Measurements from ENCODE around the gene SYCN.

DNA sequence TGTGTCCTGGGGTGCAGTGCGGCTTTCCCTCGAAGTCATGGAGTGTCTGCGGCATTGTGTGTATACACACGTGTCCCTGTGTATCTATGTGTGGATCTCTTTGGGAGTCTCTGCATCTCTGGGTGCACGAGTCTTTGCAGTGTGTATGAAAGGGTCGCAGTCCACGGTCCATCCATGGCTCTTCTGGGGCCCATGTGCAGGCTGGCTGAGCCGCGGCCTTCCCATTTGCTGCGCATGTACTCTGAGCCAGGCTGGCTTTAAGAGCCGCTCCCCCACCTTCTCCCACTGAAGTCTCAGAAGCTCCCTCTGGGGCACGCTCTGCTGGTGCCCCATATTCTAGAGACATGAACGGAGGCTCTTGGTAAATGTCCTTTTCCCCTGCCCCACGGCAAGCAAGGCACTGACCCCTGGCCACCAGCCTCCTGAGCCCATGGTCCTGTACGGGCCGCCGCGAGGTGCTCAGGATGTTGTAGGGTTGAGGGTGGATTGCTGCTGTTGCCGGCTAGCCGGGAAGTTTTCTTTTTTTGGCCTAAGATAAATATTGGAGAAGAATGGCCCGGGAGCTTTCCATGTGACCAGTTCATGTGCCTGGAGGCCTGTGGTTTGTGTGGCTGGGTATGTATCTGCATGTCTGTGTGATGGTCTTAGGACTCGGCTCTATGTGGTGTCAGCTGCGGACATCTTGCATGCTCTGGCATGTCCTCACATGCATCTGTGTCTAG lies 46.6 kb downstream of the SYCN start:
- TF ChIP-seq, protein P1, sequence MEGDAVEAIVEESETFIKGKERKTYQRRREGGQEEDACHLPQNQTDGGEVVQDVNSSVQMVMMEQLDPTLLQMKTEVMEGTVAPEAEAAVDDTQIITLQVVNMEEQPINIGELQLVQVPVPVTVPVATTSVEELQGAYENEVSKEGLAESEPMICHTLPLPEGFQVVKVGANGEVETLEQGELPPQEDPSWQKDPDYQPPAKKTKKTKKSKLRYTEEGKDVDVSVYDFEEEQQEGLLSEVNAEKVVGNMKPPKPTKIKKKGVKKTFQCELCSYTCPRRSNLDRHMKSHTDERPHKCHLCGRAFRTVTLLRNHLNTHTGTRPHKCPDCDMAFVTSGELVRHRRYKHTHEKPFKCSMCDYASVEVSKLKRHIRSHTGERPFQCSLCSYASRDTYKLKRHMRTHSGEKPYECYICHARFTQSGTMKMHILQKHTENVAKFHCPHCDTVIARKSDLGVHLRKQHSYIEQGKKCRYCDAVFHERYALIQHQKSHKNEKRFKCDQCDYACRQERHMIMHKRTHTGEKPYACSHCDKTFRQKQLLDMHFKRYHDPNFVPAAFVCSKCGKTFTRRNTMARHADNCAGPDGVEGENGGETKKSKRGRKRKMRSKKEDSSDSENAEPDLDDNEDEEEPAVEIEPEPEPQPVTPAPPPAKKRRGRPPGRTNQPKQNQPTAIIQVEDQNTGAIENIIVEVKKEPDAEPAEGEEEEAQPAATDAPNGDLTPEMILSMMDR (IDR thresholded peaks at IDR 0.05): no peak
- no peak for TF ChIP-seq POLR2A (IDR thresholded peaks at IDR 0.05)

All from tibial nerve (tissue), 3 donors.